Omental fat pad (tissue), 4 donors: ENCODE data around the gene REV3L. TPM values are rescaled to one million over a fixed set of nuclear protein-coding genes. Genes with fewer than 3 reads are reported as not detected.
"Not testable (repeated sequence)": the region's sequence is repeated elsewhere in the genome, so short reads cannot be mapped to it uniquely, and the experiment has no call there.

ENCODE experiments used
- ATAC-seq: fragments of 150-250 bp; one replicate; pipeline ENCODE4 v1.9.1; 2016; ENCODE audit warnings: mild to moderate bottlenecking, moderate library complexity; ENCODE audit not compliant: low FRiP score
- DNase-seq: peaks from one replicate; pipeline ENCODE4 v3.0.0-alpha.2; 2019; ENCODE audit warnings: low spot score
- CTCF ChIP-seq, 3 donors: fragments of 450-650 bp; IDR thresholded peaks; one replicate each; pipeline ENCODE4 v1.5.1; 2016 to 2017; ENCODE audit warnings: antibody characterized with exemption in 3 of 3, mild to moderate bottlenecking in 3 of 3, moderate library complexity in 2 of 3
- total RNA-seq, 4 donors: library from RNA; depleted of rRNA; stranded (reverse); fragments of >200 nt; gene quantifications; one replicate each; pipeline ENCODE4 v1.1.0, GENCODE V29; 2016

REV3L gene
- total RNA-seq, 4 donors from 2014 or later = 55.5 to 111 (median 63.2) TPM

GRCh38 chr6:111478064-111478476, 4.9 kb downstream of the REV3L start:
- TF ChIP-seq CTCF (IDR thresholded peaks at IDR 0.05) = no peak
- ATAC-seq = no peak

GRCh38 chr6:111477481-111477938, 5.5 kb downstream of the REV3L start:
- no peak for TF ChIP-seq CTCF (IDR thresholded peaks at IDR 0.05)
- DNase-seq = no peak
- ATAC-seq = no peak

More at GRCh38 chr6:111478064-111478476, 4.9 kb downstream of the REV3L start:
- no peak for DNase-seq

GRCh38 chr6:111476061-111476460, 7.0 kb downstream of the REV3L start:
- not testable (repeated sequence) for DNase-seq, ATAC-seq

- ATAC-seq = no peak
- TF ChIP-seq CTCF (IDR thresholded peaks at IDR 0.05) = no peak
- DNase-seq = no peak
These were observed 8.2 kb downstream of the REV3L start for GRCh38 chr6:111474771-111475170.

- no peak for ATAC-seq
- TF ChIP-seq CTCF (IDR thresholded peaks at IDR 0.05) = no peak
These were observed 8.9 kb downstream of the REV3L start for GRCh38 chr6:111474106-111474505.

DNA sequence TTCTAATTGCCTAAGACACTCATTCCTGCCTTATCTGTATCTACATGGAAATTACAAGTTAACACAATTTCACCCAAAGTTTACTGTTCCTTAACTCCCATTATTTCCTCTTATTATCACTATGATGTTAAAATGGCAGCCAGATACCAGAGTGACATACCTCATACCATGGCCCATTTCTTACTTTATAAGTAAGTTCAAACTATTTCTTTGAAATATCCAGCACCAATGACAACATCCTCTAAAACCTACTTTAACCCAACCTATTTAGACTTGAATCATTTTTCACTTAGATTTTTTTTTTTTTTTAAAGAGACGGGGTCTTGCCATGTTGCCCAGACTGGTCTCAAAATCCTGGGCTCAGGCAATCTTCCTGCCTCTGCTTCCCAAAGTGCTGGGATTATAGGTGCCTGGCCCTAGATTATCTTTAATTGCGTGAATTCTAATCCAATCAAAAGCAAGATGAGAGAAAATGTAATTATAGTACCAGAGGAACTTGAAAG, 10.0 kb downstream of the REV3L start:
- no peak for DNase-seq
- no peak for TF ChIP-seq CTCF (IDR thresholded peaks at IDR 0.05)
- ATAC-seq = no peak

More at GRCh38 chr6:111474106-111474505, 8.9 kb downstream of the REV3L start:
- DNase-seq = no peak

DNA sequence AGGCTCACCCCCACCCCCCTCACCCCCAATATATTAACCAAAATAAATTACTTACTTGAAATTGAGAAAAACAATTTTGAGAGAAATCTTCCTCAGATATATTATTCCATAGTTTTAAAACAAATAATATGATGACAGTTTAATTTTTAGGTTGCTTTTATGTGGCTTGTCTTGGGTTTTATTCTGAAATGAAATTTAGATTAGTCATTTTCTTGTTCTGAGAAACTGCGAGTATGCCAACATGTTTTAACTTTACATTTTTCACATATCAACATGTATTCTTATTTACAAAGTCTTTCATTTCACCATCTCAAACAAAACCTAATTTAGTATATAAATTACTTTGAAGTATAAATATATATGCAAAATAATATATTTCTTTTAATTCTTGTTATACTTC, 11.1 kb downstream of the REV3L start:
- TF ChIP-seq CTCF (IDR thresholded peaks at IDR 0.05) = no peak
- no peak for ATAC-seq

More for the DNA sequence above, 11.1 kb downstream of the REV3L start:
- DNase-seq = no peak
